BE2C (cell line): Measurements from ENCODE around the gene SSTR5.

Experiments
- DNase-seq: peaks from one replicate; pipeline ENCODE4 v3.0.0-alpha.2; 2020
- H3K27me3 ChIP-seq: fragments of 250-450 bp; sonication (Bioruptor Pico); 2 replicates; pipeline ENCODE4 v1.5.1; 2020; ENCODE audit warnings: mild to moderate bottlenecking
- H3K36me3 ChIP-seq: fragments of 250-450 bp; sonication (Bioruptor Pico); 2 replicates; pipeline ENCODE4 v1.5.1; 2020; ENCODE audit warnings: mild to moderate bottlenecking
- H3K4me1 ChIP-seq: fragments of 250-450 bp; sonication (Bioruptor Pico); 2 replicates; pipeline ENCODE4 v1.5.1; 2020
- H3K4me3 ChIP-seq: 2 replicates; pipeline ENCODE4 v1.5.1; 2011; ENCODE audit warnings: low read depth, low read length
- H3K9me3 ChIP-seq: fragments of 250-450 bp; sonication (Bioruptor Pico); 2 replicates; pipeline ENCODE4 v1.5.1; 2020
- CTCF ChIP-seq: IDR thresholded peaks from 2 replicates; pipeline ENCODE4 v1.5.1; 2012; ENCODE audit warnings: mild to moderate bottlenecking, low read depth, low read length

SSTR5 gene

GRCh38 chr16:1056196-1056595 lies 16.4 kb upstream of the SSTR5 start:
- H3K9me3 ChIP-seq, result no peaks in the 10 kb centered on the region; the same call in 1 of the 2 replicates
- peaks cover 3% of the 10 kb centered on the region; the same call in 1 of the 2 replicates for H3K4me1 ChIP-seq
- no peak for TF ChIP-seq CTCF
- H3K36me3 ChIP-seq, result no peaks in the 10 kb centered on the region
- no peak overlapping the region for H3K4me3 ChIP-seq
- H3K27me3 ChIP-seq, result peaks cover 14% of the 10 kb centered on the region
- no peak for DNase-seq

DNA sequence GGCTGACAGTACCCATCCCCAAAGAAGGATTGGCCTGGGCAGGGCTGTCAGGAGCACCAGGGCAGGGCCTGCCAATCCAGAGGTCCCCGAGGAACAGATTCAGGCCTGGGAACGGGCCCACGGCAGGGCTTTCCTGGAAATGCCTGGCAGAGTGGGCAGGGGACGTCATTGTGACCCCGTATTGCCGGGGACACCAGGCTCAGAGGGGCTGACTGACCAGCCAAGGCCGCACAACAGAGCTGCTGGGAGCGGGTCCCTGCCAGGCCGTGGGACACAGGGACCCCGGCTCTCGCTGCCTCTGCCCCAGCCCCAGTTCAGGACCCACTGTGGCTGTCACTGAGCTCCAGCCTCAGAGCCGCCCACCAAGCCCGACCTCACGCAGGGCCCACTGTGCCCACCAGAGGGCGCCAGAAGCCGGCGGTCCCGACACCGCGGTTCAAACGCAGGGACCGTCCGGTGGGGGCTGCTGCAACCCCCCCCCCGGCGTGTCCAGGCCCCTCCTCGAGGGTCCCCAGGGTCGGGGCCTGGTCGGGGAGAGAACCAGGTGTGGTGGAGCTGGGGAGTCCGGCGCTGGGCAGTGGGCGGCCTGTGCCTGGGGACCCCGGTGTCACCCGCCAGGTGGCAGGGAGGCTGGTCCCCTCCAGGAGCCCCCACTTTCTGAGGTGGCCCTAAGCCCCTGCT lies 15.2 kb upstream of the SSTR5 start:
- DNase-seq, result peak; percentile 78
- TF ChIP-seq CTCF, result peak; percentile 80

DNA sequence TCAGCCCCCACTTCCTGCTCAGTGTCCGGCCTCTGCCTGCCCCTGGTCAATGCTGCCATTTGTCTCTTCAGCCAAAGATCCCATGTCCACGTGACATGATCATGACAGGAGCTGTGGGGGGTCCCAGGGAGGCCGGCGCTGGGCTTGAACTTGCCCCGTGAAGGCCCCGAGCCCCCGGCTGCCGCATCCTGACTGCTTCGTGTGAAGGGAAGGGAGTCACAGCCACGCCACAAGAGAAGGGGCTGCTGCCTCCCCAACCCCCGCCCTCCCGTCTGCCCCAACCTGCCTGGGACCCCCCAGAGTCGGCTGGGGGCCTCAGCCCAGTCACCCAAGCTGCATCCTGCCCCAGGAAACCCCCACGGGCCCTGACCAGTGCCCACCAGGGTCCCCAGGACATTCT lies 14.3 kb upstream of the SSTR5 start:
- Histone ChIP-seq H3K27me3 (peaks cover 33% of the 10 kb centered on the region), H3K4me1 (peaks cover 3% of the 10 kb centered on the region; the same call in 1 of the 2 replicates), H3K9me3 (no peaks in the 10 kb centered on the region; the same call in 1 of the 2 replicates), H3K4me3 (no peak overlapping the region), H3K36me3 (no peaks in the 10 kb centered on the region)
- TF ChIP-seq CTCF, result no peak
- no peak for DNase-seq

More for the DNA sequence above, 15.2 kb upstream of the SSTR5 start:
- no peaks in the 10 kb centered on the region; the same call in 1 of the 2 replicates for H3K9me3 ChIP-seq
- peaks cover 25% of the 10 kb centered on the region for H3K27me3 ChIP-seq
- H3K4me1 ChIP-seq, result peaks cover 3% of the 10 kb centered on the region; the same call in 1 of the 2 replicates
- no peaks in the 10 kb centered on the region for H3K36me3 ChIP-seq
- H3K4me3 ChIP-seq, result no peak overlapping the region

DNA sequence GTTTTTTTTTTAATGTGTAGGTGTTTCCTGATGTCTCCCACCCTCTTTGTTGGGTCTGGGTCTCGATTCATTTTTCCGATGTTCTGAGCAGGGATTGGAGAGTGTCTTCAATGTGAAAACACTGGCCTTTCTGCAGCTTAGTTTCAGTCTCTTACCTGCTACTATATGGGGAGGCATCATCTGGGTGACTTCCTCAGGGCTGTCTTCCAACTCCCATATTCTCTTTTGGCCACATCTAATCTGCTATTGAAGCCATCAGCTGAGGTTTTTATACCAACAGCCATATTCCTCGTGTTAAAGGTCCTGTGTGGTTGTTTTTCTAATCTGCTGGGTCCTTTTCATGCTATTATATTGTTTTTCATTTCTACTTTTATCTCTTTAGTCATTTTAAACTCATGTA lies 13.2 kb upstream of the SSTR5 start:
- peaks cover 44% of the 10 kb centered on the region for H3K27me3 ChIP-seq
- no peak for TF ChIP-seq CTCF

DNA sequence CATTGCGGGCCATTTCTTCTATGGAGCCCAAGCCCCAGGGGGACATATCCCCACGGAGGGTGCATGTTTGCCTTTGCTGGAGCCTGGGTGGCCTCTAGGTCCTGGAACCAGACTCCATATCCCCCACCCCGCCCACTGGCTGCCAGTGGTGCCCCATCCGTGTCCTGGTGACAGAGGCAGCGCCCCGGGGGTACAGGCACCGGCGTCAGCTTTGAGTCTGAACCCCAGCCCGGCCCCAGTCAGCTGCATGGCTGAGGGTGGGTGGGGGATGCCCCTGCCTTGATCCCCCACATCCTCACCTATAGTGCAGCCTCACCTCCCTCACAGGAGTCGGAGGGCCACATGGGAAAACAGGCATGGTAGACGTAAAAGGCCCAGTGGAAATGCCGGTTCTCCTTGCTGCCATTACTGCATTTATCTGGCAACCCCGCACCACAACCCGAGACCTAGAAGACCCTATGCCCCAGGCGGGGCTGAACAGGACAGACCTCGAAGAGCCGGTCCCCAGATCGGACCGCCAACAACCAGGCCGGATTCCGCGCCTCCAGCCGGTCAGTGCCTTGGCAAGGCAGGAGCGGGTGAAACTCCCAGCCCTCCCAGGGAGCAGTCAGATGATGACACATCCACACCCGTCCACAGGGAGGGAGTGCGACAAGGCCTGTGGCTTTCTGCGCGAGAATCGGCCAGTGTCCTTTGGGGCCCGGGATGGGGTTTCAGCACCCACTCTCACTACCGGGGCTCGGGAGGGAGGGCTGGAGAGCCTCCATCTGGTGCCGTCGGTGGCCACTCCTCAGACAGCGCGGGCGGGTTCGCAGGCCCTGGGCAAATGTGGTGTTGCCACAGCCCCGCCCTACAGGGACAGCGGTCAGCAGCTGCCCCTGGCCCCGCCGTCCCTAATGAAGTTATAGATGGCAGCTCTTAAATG lies 11.9 kb upstream of the SSTR5 start:
- Histone ChIP-seq H3K9me3 (no peaks in the 10 kb centered on the region; the same call in 1 of the 2 replicates), H3K4me1 (no peaks in the 10 kb centered on the region), H3K36me3 (no peaks in the 10 kb centered on the region), H3K27me3 (peaks cover 58% of the 10 kb centered on the region), H3K4me3 (no peak overlapping the region)
- no peak for DNase-seq
- TF ChIP-seq CTCF, result no peak

More for the DNA sequence above, 13.2 kb upstream of the SSTR5 start:
- no peaks in the 10 kb centered on the region; the same call in 1 of the 2 replicates for H3K9me3 ChIP-seq
- H3K36me3 ChIP-seq, result no peaks in the 10 kb centered on the region
- H3K4me3 ChIP-seq, result no peak overlapping the region
- H3K4me1 ChIP-seq, result peaks cover 3% of the 10 kb centered on the region; the same call in 1 of the 2 replicates
- no peak for DNase-seq
